ENCODE data around the gene GPR62.
A peak's percentile ranks its signal among the peaks of the same experiment; 100 is the strongest.
"Not testable (repeated sequence)": the region's sequence is repeated elsewhere in the genome, so short reads cannot be mapped to it uniquely, and the experiment has no call there.

The GPR62 gene

GRCh38 chr3:51971350-51971749, 16.2 kb downstream of the GPR62 start:
- DNase-seq: no peak

- DNase-seq: no peak
Measured at GRCh38 chr3:51974277-51974962, 19.2 kb downstream of the GPR62 start.

- DNase-seq: peak; percentile 64
Measured at GRCh38 chr3:51974963-51975851, 20.0 kb downstream of the GPR62 start, which contains the start of gene ABHD14A. Gene ABHD14A (plus strand): TSS chr3:51975064. CDS start chr3:51975136, 72 bp downstream.

- DNase-seq: peak; percentile 19
Measured at GRCh38 chr3:51975852-51976549, 20.8 kb downstream of the GPR62 start.

GRCh38 chr3:51977446-51978142, 22.4 kb downstream of the GPR62 start:
- no peak for DNase-seq

- DNase-seq: no peak
Measured at GRCh38 chr3:51978143-51978502, 22.9 kb downstream of the GPR62 start.

- DNase-seq: no peak
Measured at GRCh38 chr3:51980253-51980652, 25.1 kb downstream of the GPR62 start.

GRCh38 chr3:51982352-51982837, 27.2 kb downstream of the GPR62 start:
- DNase-seq: no peak

- peak; percentile 69 for DNase-seq
Measured at GRCh38 chr3:51982838-51983577, 27.8 kb downstream of the GPR62 start, which contains the start of gene ACY1. Gene ACY1 (plus strand): TSS chr3:51983535. CDS start chr3:51984065, 530 bp downstream.

GRCh38 chr3:51983578-51984268, 28.5 kb downstream of the GPR62 start:
- DNase-seq: no peak

- no peak for DNase-seq
Measured at GRCh38 chr3:51984269-51984647, 29.1 kb downstream of the GPR62 start.

GRCh38 chr3:51985063-51985462, 29.9 kb downstream of the GPR62 start:
- DNase-seq: no peak

- no peak for DNase-seq
Measured at GRCh38 chr3:51986010-51986947, 31.1 kb downstream of the GPR62 start.

- DNase-seq: no peak
Measured at GRCh38 chr3:51987568-51987967, 32.4 kb downstream of the GPR62 start.

- DNase-seq: no peak
Measured at GRCh38 chr3:51988286-51989146, 33.3 kb downstream of the GPR62 start.

- DNase-seq: not testable (repeated sequence)
Measured at GRCh38 chr3:51990501-51990971, 35.4 kb downstream of the GPR62 start.

- no peak for DNase-seq
Measured at GRCh38 chr3:51992017-51992682, 37.0 kb downstream of the GPR62 start.

- not testable (repeated sequence) for DNase-seq
Measured at GRCh38 chr3:51993657-51994056, 38.5 kb downstream of the GPR62 start.

Measured in effector CD4-positive, alpha-beta T cell (primary cell).